Measurements from ENCODE around the gene PLCG1.

The PLCG1 gene

GRCh38 chr20:41163821-41164220, 26.5 kb downstream of the PLCG1 start:
- Histone ChIP-seq H3K4me1 (peaks cover 0 to 17% (median 0%) of the 10 kb centered on the region in 4 donors), H3K27me3 (no peaks in the 10 kb centered on the region), H3K36me3 (peaks cover 61 to 82% (median 71%) of the 10 kb centered on the region in 3 donors), H3K9me3 (no peaks in the 10 kb centered on the region), H3K27ac (no peak overlapping the region), H3K4me3 (no peak overlapping the region)
- DNase-seq = no peak
- intact Hi-C loops (cut with DNase I; ENCODE audit: low total_unique reads) = no loop called here
- no peak for TF ChIP-seq CTCF (IDR thresholded peaks at IDR 0.05)

- intact Hi-C loops (cut with DNase I; ENCODE audit: low total_unique reads) = no loop called here
- H3K9me3 ChIP-seq = no peaks in the 10 kb centered on the region
- H3K27ac ChIP-seq = no peak overlapping the region
- DNase-seq = no peak
- H3K27me3 ChIP-seq = no peaks in the 10 kb centered on the region
- H3K4me3 ChIP-seq = no peak overlapping the region
- no peak for TF ChIP-seq CTCF (IDR thresholded peaks at IDR 0.05)
- peaks cover 68 to 89% (median 78%) of the 10 kb centered on the region in 3 donors for H3K36me3 ChIP-seq
- peaks cover 0 to 9% (median 0%) of the 10 kb centered on the region in 4 donors for H3K4me1 ChIP-seq
Observed at GRCh38 chr20:41165001-41165882, 27.9 kb downstream of the PLCG1 start.

- Histone ChIP-seq H3K36me3 (peaks cover 68 to 90% (median 88%) of the 10 kb centered on the region in 3 donors), H3K4me3 (no peak overlapping the region), H3K4me1 (peaks cover 0 to 5% (median 0%) of the 10 kb centered on the region in 4 donors), H3K27me3 (no peaks in the 10 kb centered on the region), H3K9me3 (no peaks in the 10 kb centered on the region), H3K27ac (no peak overlapping the region)
- no peak for TF ChIP-seq CTCF (IDR thresholded peaks at IDR 0.05)
- DNase-seq = peak in 1 of 2 donors; percentile 60
- intact Hi-C loops (cut with DNase I; ENCODE audit: low total_unique reads) = no loop called here
Observed at GRCh38 chr20:41166201-41167117, 29.1 kb downstream of the PLCG1 start.

- Histone ChIP-seq H3K27me3 (no peaks in the 10 kb centered on the region), H3K27ac (no peak overlapping the region), H3K9me3 (no peaks in the 10 kb centered on the region), H3K36me3 (peaks cover 70 to 97% (median 90%) of the 10 kb centered on the region in 3 donors), H3K4me1 (peaks cover 0 to 3% (median 1%) of the 10 kb centered on the region in 4 donors), H3K4me3 (no peak overlapping the region)
- peak in 1 of 2 donors; percentile 52 for DNase-seq
- intact Hi-C loops (cut with DNase I; ENCODE audit: low total_unique reads) = no loop called here
- TF ChIP-seq CTCF (IDR thresholded peaks at IDR 0.05) = no peak
Observed at GRCh38 chr20:41167118-41167470, 29.8 kb downstream of the PLCG1 start.

- DNase-seq = peak in 1 of 2 donors; percentile 43
Observed at GRCh38 chr20:41167481-41168253, 30.3 kb downstream of the PLCG1 start.

More at GRCh38 chr20:41167481-41168253, 30.3 kb downstream of the PLCG1 start:
- no peaks in the 10 kb centered on the region for H3K9me3 ChIP-seq
- TF ChIP-seq CTCF (IDR thresholded peaks at IDR 0.05) = no peak
- peaks cover 70 to 97% (median 91%) of the 10 kb centered on the region in 3 donors for H3K36me3 ChIP-seq
- no peaks in the 10 kb centered on the region for H3K27me3 ChIP-seq
- H3K27ac ChIP-seq = no peak overlapping the region
- H3K4me1 ChIP-seq = peaks cover 0 to 8% (median 6%) of the 10 kb centered on the region in 4 donors
- no peak overlapping the region for H3K4me3 ChIP-seq
- intact Hi-C loops (cut with DNase I; ENCODE audit: low total_unique reads) = no loop called here
